ENCODE results near the gene MGME1. TPM values are rescaled to one million over a fixed set of nuclear protein-coding genes. Genes with fewer than 3 reads are reported as not detected.

Gene MGME1
- total and polyA plus RNA-seq, 2 of the 13 experiments (the other 11 are each of a cell fraction or from before 2014, with no cell fraction given) = 36.7 to 66.6 TPM

DNA sequence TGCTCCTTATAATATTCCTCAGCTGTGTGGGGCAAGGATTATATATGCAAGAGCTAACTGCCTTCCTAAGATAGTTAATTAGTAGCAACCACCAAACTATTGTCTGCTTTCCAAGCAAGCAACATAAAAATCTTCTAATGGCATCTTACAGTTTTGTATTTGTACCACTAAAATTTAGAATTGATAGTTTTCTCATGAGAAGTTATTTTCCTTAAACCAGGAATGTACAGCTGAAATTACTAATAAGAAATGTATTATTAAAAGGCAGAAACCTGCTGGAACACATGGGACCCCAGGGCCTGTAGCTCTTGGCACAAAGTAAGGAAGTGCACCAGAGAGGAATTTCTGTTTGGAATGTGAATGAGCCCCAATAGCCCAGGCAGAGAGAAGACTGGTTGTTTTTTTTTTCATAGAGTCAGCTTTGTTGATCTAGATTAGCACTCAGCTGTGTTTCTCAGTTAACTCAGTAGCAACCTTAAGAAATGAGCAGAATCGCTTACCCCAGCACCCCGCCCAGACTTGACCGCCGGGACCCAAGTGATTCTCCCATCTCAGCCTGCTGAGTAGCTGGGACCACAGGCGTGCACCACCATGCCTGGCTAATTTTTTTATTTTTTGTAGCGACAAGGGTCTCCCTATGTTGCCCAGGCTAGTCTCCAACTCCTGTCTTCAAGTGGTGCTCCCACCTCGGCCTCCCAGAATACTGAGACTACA lies 2.6 kb downstream of the MGME1 start (continued):
- TF ChIP-seq, protein P1, sequence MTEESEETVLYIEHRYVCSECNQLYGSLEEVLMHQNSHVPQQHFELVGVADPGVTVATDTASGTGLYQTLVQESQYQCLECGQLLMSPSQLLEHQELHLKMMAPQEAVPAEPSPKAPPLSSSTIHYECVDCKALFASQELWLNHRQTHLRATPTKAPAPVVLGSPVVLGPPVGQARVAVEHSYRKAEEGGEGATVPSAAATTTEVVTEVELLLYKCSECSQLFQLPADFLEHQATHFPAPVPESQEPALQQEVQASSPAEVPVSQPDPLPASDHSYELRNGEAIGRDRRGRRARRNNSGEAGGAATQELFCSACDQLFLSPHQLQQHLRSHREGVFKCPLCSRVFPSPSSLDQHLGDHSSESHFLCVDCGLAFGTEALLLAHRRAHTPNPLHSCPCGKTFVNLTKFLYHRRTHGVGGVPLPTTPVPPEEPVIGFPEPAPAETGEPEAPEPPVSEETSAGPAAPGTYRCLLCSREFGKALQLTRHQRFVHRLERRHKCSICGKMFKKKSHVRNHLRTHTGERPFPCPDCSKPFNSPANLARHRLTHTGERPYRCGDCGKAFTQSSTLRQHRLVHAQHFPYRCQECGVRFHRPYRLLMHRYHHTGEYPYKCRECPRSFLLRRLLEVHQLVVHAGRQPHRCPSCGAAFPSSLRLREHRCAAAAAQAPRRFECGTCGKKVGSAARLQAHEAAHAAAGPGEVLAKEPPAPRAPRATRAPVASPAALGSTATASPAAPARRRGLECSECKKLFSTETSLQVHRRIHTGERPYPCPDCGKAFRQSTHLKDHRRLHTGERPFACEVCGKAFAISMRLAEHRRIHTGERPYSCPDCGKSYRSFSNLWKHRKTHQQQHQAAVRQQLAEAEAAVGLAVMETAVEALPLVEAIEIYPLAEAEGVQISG (CRISPR knock-in tag; IDR thresholded peaks at IDR 0.05) = no peak
- TF ChIP-seq ZNF782 (CRISPR knock-in tag; IDR thresholded peaks at IDR 0.05; ENCODE audit: borderline replicate concordance) (no peak), DR1 (CRISPR knock-in tag; IDR thresholded peaks at IDR 0.05) (no peak), ZNF10 (CRISPR knock-in tag; IDR thresholded peaks at IDR 0.05; ENCODE audit: borderline replicate concordance, low read depth) (no peak), ZFP37 (CRISPR knock-in tag; IDR thresholded peaks at IDR 0.05; ENCODE audit: borderline replicate concordance) (no peak), GLMP (CRISPR knock-in tag; IDR thresholded peaks at IDR 0.05; ENCODE audit: borderline replicate concordance) (no peak), SNRNP70 (IDR thresholded peaks at IDR 0.05; ENCODE audit: low read depth, low read length) (no peak), SP4 (CRISPR knock-in tag; IDR thresholded peaks at IDR 0.05) (no peak), ZNF468 (CRISPR knock-in tag; IDR thresholded peaks at IDR 0.05) (no peak), MXI1 (IDR thresholded peaks at IDR 0.05; ENCODE audit: borderline replicate concordance, low read depth, low read length) (0 out of 3 replicates have a peak, but pooled peaks have one; percentile 41), NR2F6 (IDR thresholded peaks at IDR 0.05) (no peak; the same call in 1 of the 2 replicates), NR2F6 (CRISPR knock-in tag; IDR thresholded peaks at IDR 0.05) (no peak), ZNF660 (CRISPR knock-in tag; IDR thresholded peaks at IDR 0.05; ENCODE audit: borderline replicate concordance, low read depth) (no peak), KMT2A (CRISPR knock-in tag; IDR thresholded peaks at IDR 0.05) (peak; percentile 80; the same call in 1 of the 2 replicates), ZNF207 (IDR thresholded peaks at IDR 0.05; ENCODE audit: borderline replicate concordance) (no peak), ZNF562 (CRISPR knock-in tag; IDR thresholded peaks at IDR 0.05; ENCODE audit: borderline replicate concordance) (no peak), LCORL (IDR thresholded peaks at IDR 0.05) (no peak), LCORL (CRISPR knock-in tag; IDR thresholded peaks at IDR 0.05) (0 out of 2 replicates have a peak, but pooled peaks have one; percentile 36), SMYD3 (CRISPR knock-in tag; IDR thresholded peaks at IDR 0.05) (0 out of 2 replicates have a peak, but pooled peaks have one; percentile 20), SKI (IDR thresholded peaks at IDR 0.05; ENCODE audit: partially characterized antibody) (no peak), KDM3A (CRISPR knock-in tag; IDR thresholded peaks at IDR 0.05; ENCODE audit: low read depth) (no peak), TRAFD1 (CRISPR knock-in tag; IDR thresholded peaks at IDR 0.05; ENCODE audit: borderline replicate concordance) (no peak), MEF2D (CRISPR knock-in tag; IDR thresholded peaks at IDR 0.05) (no peak), MIXL1 (CRISPR knock-in tag; IDR thresholded peaks at IDR 0.05) (no peak), HNRNPK (IDR thresholded peaks at IDR 0.05; ENCODE audit: low read depth, low read length, poor library complexity, severe bottlenecking) (no peak)

All from HepG2 (cell line).